ENCODE data around the gene NKAIN2. TPM values are rescaled to one million over a fixed set of nuclear protein-coding genes. Genes with fewer than 3 reads are reported as not detected.

The NKAIN2 gene
- total and polyA plus RNA-seq, 8 donors, result 0.02 to 0.09 TPM; not detected in 6

GRCh38 chr6:124829822-124830221, 1026.2 kb downstream of the NKAIN2 start:
- TF ChIP-seq CTCF (IDR thresholded peaks at IDR 0.05), result no peak
- Histone ChIP-seq H3K9me3 (no peaks in the 10 kb centered on the region), H3K4me1 (no peaks in the 10 kb centered on the region), H3K27ac (no peak overlapping the region), H3K4me3 (no peak overlapping the region), H3K36me3 (no peaks in the 10 kb centered on the region), H3K27me3 (no peaks in the 10 kb centered on the region)
- WGBS, 2 donors, result 92 to 96% methylated on average over 1 of the region's 1 CpG
- ATAC-seq (no peak), DNase-seq (no peak), FAIRE-seq (no peak)
- intact Hi-C loops (cut with DNase I), result no loop called here

- H3K9me3 ChIP-seq, result no peaks in the 10 kb centered on the region
- no peak for TF ChIP-seq CTCF (IDR thresholded peaks at IDR 0.05)
- no peak for DNase-seq
- no peaks in the 10 kb centered on the region for H3K36me3 ChIP-seq
- intact Hi-C loops (cut with DNase I), result no loop called here
- H3K4me3 ChIP-seq, result no peak overlapping the region
- no peaks in the 10 kb centered on the region for H3K27me3 ChIP-seq
- no peak overlapping the region for H3K27ac ChIP-seq
- no peaks in the 10 kb centered on the region for H3K4me1 ChIP-seq
- no peak for ATAC-seq
- FAIRE-seq, result peak; percentile 96
Observed at GRCh38 chr6:124830506-124830905, 1026.8 kb downstream of the NKAIN2 start.

- Histone ChIP-seq H3K4me3 (no peak overlapping the region), H3K36me3 (no peaks in the 10 kb centered on the region), H3K27ac (no peak overlapping the region), H3K4me1 (no peaks in the 10 kb centered on the region), H3K9me3 (no peaks in the 10 kb centered on the region), H3K27me3 (no peaks in the 10 kb centered on the region)
- FAIRE-seq, result peak; percentile 90
- intact Hi-C loops (cut with DNase I), result no loop called here
- no peak for TF ChIP-seq CTCF (IDR thresholded peaks at IDR 0.05)
- DNase-seq, result no peak
- ATAC-seq, result no peak
- 67 to 72% methylated on average over 1 of the region's 1 CpG for WGBS, 2 donors
Observed at GRCh38 chr6:124854338-124854922, 1050.8 kb downstream of the NKAIN2 start.

- TF ChIP-seq CTCF (IDR thresholded peaks at IDR 0.05), result no peak
- H3K27me3 ChIP-seq, result no peaks in the 10 kb centered on the region
- FAIRE-seq (no peak), DNase-seq (no peak), ATAC-seq (no peak)
- intact Hi-C loops (cut with DNase I), result no loop called here
- H3K4me1 ChIP-seq, result no peaks in the 10 kb centered on the region
- H3K27ac ChIP-seq, result no peak overlapping the region
- no peaks in the 10 kb centered on the region for H3K9me3 ChIP-seq
- 14 to 23% methylated on average over 3 of the region's 3 CpGs for WGBS, 2 donors
- no peak overlapping the region for H3K4me3 ChIP-seq
- no peaks in the 10 kb centered on the region for H3K36me3 ChIP-seq
Observed at GRCh38 chr6:124857746-124858145, 1054.1 kb downstream of the NKAIN2 start.

- Histone ChIP-seq H3K27me3 (no peaks in the 10 kb centered on the region), H3K9me3 (no peaks in the 10 kb centered on the region), H3K36me3 (no peaks in the 10 kb centered on the region), H3K4me3 (no peak overlapping the region), H3K27ac (no peak overlapping the region), H3K4me1 (no peaks in the 10 kb centered on the region)
- DNase-seq, result no peak
- no peak for TF ChIP-seq CTCF (IDR thresholded peaks at IDR 0.05)
- 56 to 76% methylated on average over 3 of the region's 3 CpGs for WGBS, 2 donors
- intact Hi-C loops (cut with DNase I), result no loop called here
- ATAC-seq, result no peak
- no peak for FAIRE-seq
Observed at GRCh38 chr6:124858564-124858963, 1054.9 kb downstream of the NKAIN2 start.
